ENCODE data around the gene FLT1.

Gene FLT1, protein sequence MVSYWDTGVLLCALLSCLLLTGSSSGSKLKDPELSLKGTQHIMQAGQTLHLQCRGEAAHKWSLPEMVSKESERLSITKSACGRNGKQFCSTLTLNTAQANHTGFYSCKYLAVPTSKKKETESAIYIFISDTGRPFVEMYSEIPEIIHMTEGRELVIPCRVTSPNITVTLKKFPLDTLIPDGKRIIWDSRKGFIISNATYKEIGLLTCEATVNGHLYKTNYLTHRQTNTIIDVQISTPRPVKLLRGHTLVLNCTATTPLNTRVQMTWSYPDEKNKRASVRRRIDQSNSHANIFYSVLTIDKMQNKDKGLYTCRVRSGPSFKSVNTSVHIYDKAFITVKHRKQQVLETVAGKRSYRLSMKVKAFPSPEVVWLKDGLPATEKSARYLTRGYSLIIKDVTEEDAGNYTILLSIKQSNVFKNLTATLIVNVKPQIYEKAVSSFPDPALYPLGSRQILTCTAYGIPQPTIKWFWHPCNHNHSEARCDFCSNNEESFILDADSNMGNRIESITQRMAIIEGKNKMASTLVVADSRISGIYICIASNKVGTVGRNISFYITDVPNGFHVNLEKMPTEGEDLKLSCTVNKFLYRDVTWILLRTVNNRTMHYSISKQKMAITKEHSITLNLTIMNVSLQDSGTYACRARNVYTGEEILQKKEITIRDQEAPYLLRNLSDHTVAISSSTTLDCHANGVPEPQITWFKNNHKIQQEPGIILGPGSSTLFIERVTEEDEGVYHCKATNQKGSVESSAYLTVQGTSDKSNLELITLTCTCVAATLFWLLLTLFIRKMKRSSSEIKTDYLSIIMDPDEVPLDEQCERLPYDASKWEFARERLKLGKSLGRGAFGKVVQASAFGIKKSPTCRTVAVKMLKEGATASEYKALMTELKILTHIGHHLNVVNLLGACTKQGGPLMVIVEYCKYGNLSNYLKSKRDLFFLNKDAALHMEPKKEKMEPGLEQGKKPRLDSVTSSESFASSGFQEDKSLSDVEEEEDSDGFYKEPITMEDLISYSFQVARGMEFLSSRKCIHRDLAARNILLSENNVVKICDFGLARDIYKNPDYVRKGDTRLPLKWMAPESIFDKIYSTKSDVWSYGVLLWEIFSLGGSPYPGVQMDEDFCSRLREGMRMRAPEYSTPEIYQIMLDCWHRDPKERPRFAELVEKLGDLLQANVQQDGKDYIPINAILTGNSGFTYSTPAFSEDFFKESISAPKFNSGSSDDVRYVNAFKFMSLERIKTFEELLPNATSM (N-terminal part only)

GRCh38 chr13:28494778-28495537, at the start of gene FLT1:
FLT1 (minus strand) TSS chr13:28495128; CDS start chr13:28494843, 285 bp downstream.
- DNase-seq (ENCODE audit: low read depth), result no peak

GRCh38 chr13:28544026-28544425, 49.1 kb upstream of the FLT1 start:
- DNase-seq (ENCODE audit: low read depth), result no peak

DNA sequence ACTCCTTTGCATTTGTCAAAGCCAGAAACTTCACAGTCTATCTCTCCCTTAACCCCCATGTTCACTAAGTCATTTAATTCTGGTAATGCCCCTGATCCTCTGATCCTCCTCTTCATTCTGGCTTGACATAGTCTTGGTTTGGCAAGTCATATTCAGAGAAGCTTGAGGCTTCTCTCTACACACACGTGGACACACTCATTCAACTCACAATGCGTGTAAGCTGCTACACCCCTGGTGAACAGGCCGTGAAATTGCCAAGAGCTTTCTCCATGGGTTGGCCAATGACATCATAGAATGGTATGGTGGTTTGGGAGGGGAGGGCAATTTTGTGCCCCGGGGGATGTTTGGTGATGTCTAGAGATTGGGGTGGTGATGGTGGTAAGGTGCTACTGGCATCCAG, 47.9 kb upstream of the FLT1 start:
- no peak for DNase-seq (ENCODE audit: low read depth)

DNA sequence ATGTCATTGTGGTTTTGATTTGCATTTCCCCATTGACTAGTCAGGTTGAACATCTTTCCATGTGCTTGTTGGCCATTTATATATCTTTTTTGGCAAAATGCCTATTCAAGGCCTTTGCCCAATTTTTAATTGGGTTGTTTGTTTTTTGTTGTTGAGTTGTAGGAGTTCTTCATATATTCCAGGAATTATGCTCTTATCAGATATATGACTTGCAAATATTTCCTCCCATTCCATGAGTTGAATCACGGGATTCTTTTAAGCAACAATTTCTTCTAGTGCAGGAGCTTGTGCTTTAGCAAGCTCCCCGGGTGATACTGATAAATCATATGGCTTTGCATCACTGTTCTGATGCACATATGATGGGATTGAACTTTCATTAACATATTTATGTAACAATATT, 47.0 kb upstream of the FLT1 start:
- DNase-seq (ENCODE audit: low read depth), result no peak

- no peak for DNase-seq (ENCODE audit: low read depth)
Observed at GRCh38 chr13:28540612-28541011, 45.7 kb upstream of the FLT1 start.

- no peak for DNase-seq (ENCODE audit: low read depth)
Observed at GRCh38 chr13:28539625-28540286, 44.8 kb upstream of the FLT1 start.

DNA sequence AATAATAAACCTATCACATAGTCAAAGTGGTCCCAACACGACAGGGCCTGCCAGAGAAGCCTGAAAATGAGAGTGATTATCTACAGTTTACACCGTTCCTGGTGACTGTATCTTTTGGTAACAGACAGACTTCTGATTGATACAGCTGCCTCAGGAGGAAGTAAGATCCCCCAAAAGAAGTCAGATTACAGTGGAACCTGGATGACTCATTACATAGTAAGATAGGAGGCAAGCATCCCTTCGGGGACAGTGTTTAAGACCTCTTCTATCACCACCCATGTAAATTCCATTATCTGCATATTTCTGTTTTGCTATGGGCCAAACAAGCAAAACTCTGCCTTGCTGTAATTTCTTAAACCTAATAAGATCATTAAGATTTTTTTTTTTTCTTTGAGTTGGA, 44.0 kb upstream of the FLT1 start:
- no peak for DNase-seq (ENCODE audit: low read depth)

DNA sequence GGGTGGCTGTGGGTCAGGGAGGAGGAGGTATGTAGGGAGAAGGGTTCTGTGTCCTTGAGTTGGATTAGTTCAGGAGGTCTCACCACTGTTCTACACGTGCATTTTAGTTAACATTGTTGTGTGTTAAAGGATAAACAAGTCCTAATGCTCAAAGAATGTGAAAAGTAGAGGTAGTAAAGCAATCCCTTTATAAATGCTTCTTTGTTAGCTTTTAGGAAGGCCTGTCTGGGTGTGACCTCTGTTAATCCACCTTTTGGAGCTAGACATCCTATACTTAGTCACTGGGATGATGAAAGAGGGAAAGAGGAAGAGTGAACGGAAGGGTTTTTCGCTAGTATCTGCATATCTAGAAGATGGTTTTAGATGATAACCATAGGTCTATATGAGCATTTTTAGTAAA, 42.2 kb upstream of the FLT1 start:
- no peak for DNase-seq (ENCODE audit: low read depth)

- DNase-seq (ENCODE audit: low read depth), result no peak
Observed at GRCh38 chr13:28536371-28536770, 41.4 kb upstream of the FLT1 start.

DNA sequence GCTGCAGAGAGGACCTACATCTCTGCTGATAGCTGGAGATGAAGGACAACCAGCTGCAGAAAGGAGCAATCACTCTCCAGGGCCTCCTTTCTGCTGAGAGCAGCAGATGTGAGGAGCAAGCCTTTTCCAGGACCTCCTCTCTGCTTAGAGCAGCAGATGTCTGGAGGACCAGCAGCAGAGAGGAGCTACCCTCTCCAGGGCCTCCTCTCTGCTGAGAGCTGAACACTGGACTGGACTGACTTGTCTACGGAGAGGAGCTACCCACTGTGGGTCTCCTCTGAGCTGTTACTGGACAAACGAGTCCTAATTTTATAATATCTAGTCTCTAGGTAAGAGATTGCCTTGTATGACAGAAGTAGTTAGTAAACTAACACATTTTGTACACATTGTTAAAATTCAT, 40.8 kb upstream of the FLT1 start:
- DNase-seq (ENCODE audit: low read depth), result no peak

DNA sequence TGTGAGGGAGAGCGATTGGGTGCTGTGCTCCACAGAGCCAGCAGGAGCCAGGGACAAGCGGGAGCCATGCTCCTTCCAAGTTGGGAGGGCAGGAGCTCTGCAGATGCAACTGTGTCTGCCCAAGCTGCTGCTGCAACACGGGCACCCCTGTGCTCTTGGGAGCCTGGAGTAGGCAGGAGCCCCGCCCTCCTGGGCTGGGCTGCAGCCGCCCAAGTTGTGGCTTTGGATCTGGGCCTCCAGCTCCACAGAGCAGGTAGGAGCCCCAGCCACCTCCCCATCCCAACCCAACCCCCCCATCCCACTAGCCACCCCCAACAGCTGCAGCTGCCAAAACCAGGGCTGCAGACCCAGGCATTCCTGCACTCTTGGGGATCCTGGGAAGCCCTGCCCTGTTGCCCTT, 39.9 kb upstream of the FLT1 start:
- no peak for DNase-seq (ENCODE audit: low read depth)

DNA sequence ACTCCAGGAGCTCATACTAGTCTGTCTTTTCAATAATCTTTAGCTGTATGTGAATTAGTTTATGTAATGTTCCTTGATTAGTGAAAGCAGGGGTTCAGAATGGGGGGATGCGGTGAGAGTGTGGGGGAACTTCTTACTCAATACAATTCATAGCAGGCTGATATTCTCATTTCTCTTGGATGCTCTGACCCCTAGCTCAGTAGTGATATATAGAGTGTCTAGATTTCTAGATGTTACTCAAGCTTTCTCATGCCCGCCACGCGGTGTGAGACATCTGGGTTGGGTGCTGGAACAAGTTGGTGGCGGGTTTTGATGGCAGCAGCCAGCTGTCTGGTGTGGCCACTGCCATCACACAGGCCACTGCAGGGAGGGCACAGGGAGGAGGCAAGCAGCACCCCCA, 39.3 kb upstream of the FLT1 start:
- DNase-seq (ENCODE audit: low read depth), result no peak

DNA sequence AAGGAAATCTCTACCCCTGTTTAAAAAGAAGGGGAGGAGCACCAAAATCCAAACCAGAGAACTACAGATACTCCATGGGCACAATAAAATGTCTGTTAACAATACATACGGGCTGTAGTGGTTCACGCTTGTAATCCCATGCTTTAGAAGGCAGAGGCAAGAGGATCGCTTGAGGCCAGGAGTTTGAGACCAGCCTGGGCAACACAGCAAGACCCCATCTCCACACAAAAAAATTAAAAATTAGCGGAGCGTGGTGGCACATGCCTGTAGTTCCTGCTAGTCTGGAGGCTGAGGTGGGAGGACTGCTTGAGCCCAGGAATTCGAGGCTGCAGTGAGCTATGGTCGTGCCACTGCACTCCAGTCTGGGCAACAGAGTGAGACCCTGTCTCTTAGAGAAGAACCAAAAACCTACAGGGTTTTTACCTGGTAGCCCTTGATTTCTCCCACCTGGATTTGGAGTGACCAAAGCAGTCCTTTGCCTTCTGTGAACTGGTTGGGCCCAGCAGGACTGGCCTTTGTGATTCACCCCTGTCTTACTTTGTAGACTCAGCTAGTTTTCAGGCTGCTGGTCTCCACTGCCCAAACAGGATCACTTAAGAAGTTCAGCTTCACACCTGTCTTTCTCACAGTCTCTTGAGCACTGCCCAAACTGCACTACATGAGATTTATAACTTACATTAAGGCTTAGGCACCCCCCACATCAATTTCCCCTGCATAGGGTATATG, 38.7 kb upstream of the FLT1 start:
- DNase-seq (ENCODE audit: low read depth), result no peak

DNA sequence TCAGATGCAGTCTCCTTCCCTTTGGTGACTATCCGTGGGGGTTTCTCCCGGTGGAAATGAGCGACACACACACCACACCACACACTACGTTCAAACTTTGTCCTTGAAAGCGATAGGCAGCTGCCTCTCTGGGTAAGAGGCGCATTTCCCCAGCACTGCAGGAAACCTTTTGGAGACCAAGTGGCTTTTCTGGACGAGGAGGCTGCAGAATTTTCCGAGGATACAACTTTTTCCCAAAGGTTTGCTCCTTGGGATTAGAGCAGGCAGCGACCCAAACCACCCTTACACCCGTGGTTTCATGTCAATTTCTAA, 38.2 kb upstream of the FLT1 start:
- no peak for DNase-seq (ENCODE audit: low read depth)

DNA sequence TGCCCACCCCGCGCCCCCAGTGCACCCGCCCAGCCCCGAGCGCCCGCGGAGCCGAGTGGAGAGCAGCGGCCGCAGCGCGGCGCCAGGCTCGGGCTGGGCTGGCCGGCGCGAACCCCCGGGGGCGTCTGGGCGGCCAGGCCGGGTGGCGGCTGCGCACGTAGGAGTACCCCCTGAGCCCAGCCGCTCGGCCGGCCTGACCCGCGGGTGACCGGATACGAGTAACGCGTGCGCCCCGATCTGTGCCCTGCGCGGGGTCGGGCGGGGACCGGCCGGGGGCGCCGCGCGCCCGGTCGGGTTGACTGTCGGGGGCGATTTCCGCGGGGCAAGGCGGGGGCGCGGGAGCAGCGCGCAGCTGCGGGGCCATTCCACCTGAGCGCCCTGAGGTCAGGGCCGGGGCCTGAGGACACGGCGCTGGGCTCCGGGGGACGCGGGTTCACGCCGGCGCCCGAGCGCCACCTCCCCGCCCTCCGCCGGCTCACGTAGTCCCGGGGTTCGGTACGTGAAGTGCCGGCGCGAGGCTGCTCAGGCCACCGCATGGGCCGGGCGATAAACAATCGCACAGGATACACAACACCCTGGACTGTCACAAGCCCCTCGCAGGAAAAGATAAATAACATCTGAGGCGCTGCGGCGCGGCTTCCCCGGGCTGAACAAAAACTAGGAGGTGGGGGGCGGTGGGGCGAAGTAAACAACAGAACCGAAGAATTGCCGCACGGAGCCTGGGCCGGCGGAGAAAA, 37.6 kb upstream of the FLT1 start:
- no peak for DNase-seq (ENCODE audit: low read depth)

DNA sequence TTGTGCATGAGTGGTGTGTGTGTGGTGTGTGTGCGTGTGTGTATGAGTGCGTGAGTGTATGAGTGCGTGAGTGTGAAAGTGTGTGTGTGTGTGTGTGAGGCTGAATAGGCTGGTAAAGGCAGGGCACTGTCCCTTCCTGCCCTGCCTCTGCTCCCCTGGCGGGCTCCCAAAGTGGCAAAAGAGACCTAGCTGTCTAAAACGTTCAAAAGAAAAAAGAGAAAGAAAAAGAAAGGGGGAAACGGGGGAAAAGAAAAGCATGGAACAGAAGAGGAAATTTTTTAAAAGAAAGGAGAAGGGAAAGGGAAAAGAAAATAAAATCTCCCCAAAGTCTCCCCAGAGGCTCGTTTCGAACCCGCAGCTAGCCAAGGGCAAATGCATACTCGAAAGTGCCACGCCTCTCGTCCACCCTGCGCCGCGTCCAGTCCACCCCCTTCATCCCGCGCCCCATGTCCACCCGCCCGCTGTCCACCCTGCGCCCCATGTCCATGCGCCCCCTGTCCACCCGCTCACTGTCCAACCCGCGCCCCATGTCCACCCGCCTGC, 37.0 kb upstream of the FLT1 start:
- DNase-seq (ENCODE audit: low read depth), result no peak

DNA sequence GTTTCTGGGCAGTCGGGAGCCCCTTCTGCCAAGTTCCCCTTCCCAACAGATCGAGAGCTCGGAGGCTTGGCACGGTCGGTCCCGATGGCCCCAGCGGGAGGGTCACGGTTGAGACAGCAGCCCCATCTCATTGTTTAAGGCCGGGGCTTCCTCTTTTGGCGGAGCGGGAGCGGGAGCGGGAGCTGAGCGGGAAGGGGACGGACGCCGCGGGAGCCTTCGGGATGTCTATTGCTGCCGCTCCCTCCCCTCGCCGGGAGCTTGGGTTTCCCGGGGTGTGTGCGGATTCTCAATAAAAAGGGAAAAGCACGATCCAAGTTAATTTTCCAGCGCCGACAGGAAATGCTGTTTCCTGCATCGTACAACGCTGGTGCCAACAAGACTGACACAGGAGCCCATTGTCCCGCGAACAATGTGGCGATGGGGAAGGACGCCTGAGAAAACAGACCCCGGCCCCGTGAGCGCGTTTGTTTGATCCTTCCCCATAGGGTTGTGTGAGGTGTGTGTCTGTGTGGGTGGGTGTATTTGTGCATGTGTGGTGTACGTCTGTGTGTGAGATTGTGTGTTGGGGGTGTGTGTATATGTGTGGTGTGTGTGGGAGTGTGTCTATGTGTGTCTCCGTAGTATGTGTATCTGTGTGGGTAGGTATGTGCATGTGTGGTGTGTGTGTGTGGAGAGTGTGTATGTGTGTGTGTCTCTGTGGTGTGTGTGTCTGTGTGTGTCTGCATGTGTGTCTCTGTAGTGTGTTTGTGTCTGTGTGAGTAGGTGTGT, 36.3 kb upstream of the FLT1 start:
- DNase-seq (ENCODE audit: low read depth), result no peak

DNA sequence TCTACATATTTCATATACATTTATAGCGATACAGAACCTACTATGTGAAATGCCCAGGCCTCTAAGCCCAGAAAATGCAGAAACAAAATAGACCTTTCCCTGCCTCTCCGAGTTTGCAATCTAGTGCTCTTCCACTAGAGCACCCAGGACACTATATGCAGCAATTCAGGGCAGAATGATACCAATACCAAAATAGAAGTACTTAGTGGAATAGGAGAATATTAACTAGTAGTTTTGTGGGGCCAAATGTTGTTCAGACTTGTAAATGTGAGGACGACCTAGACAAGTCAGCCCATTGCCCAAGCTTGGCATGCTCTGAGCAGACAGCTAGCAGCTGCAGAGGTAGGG, 35.8 kb upstream of the FLT1 start:
- no peak for DNase-seq (ENCODE audit: low read depth)

DNA sequence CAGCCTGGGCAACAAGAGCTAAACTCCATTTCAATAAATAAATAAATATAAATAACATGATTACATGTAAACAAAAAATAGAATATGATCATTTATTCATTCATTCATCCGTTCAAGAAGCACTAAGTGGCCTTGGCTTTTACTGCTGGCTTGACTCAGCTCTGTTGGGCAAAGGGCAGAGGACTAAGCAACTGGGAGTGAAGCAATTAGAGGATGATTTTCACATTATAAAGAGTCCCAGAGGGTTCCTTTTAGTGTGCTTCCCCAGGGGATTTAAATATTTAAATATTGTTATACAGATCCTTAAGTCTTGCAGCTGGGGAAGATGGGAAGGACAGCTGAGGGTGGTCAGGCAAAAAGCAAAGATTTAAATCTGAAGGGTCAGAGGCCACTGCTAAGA, 34.9 kb upstream of the FLT1 start:
- DNase-seq (ENCODE audit: low read depth), result no peak

All from CMK (cell line).